NCI-H2107 (cell line): Measurements from ENCODE around the gene DDB1.
"Not testable (repeated sequence)": the region's sequence is repeated elsewhere in the genome, so short reads cannot be mapped to it uniquely, and the experiment has no call there.

Experiments used
- DNase-seq: peaks from one replicate; lab custom pipeline; 2025; lab: John Stamatoyannopoulos, UW

Gene DDB1

GRCh38 chr11:61267437-61267841 lies 65.5 kb downstream of the DDB1 start:
- DNase-seq, result no peak

DNA sequence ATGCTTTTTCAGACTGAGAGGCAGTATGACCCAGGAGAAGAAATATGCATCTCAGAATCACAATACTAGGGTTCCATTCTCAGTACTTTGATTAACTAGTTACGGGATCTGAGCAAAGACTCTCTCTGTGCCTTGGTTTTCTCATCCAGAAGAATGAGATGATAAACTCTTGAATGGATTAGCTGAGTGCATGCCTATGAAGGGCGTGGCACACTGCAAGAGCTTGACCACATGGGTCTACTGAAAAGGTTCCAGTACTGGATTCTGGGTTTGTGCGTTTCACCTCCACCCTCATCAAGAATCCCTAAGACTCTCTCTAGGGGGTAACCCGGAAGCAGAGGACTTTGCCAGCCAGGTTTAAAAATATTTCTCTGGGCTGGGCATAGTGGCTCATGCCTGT lies 66.3 kb downstream of the DDB1 start:
- DNase-seq, result no peak

GRCh38 chr11:61265357-61265756 lies 67.5 kb downstream of the DDB1 start:
- no peak for DNase-seq

- DNase-seq, result no peak
Measured at GRCh38 chr11:61264795-61265194, 68.1 kb downstream of the DDB1 start.

DNA sequence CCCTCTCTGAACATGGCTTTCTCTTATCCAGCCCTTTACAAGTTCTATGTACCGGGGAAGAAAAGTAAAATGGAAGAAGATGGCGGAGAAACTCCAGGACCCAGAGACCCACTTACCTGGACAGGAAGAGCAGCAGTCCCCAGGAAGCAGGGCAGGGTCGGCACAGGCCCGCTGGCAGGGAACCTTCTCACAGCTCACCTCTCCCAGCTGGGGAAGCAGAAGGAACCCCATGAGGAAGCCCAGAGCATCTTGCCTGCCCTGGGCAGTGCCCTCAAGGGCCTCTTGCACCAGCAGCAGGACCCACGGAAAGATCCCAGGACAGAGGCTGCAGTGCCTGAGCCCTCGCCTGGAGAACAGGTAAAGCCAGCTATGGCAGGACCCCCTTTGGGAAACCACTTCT lies 68.5 kb downstream of the DDB1 start:
- no peak for DNase-seq

DNA sequence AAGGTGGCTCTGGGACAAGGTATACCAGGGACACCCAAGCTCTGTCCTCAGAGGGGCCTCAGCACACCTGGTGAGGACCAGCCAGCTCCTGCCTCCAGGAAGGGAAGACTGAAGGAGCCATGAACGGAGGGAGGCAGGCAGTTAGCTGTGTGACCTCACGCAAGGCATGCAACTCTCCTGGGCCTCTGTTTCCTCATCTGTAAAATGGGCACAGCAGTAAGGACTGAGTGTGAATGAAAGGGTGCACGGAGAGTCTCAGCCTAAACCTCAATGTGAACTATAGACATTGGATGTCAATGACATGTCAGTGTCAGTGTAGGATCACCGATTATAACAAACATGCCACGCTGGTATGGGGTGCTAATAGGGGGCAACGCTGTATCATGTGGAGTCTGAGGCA lies 73.5 kb downstream of the DDB1 start:
- DNase-seq, result no peak

GRCh38 chr11:61258546-61258945 lies 74.4 kb downstream of the DDB1 start:
- DNase-seq, result no peak

- no peak for DNase-seq
Measured at GRCh38 chr11:61256710-61257482, 76.0 kb downstream of the DDB1 start.

- peak; percentile 25 for DNase-seq
Measured at GRCh38 chr11:61254403-61255025, 78.4 kb downstream of the DDB1 start.

GRCh38 chr11:61252332-61252731 lies 80.6 kb downstream of the DDB1 start:
- not testable (repeated sequence) for DNase-seq

DNA sequence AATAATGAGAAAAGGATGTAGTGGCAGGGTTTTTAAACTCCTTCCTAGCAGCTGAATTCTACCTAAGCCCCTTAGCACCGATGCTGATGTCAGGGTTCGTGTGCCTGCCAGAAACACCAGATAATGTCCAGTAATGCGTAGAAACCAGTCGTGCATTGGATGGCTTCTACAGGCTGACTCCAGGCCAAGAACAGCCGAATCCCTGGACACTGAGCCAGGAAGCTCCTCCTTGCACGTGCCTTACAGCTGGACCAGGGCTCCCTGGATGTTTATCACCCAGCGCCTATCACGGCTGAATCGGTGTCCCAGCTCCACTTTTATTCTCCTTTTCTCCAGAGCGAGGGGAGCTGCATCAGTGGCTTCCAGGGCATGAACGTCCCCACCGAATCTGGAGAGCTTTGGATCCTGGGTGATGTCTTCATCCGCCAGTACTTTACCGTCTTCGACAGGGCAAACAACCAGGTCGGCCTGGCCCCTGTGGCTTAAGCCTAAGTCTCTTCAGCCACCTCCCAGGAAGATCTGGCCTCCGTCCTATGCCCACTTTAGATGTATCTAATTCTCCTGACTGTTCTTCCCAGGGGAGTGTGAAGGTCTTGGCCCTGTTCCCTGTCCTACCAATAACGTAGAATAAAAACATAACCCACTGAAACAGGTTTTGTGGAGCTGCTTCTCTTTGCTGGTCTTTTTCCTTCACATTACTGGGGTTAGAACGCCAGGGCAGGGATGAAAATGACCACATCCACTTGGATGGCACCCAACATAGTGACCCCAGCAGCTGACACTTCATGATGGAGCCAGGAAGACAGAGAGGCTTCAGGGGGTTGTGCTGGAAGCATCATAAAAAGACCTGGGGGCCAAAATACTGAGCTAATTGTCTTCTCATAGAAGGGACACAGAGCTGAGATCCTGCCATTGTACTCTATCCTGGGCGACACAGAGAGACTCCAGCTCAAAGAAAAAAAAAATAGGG lies 81.8 kb downstream of the DDB1 start:
- not testable (repeated sequence) for DNase-seq
